Measurements from ENCODE around the gene LRP11.
A peak's percentile ranks its signal among the peaks of the same experiment; 100 is the strongest.
"Not testable (repeated sequence)": the region's sequence is repeated elsewhere in the genome, so short reads cannot be mapped to it uniquely, and the experiment has no call there.

The LRP11 gene

GRCh38 chr6:149863698-149864577 is at the start of gene LRP11:
Gene LRP11 (minus strand): TSS chr6:149864359. CDS start chr6:149864020, 339 bp downstream.
- DNase-seq: peak; percentile 86

GRCh38 chr6:149913540-149914240 is 49.5 kb upstream of the LRP11 start:
- DNase-seq: no peak

DNA sequence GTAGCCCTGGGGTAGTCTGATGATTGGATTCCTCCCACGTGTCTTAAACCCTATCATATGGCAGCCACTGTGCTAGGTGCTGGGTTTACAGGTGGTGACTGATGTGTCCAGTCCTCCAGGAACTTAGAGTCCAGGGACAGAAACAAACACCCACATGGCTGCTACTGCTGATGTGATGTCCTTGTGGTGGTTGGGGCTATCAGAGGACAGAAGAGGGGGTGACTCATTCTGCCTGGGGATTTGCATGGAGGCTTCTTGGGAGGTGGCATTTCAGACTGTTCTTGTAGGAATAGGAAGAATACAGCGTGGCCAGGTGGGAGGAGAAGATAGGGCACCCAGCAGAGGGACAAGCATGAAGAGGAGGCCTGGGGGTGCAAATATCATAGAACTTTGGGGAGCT is 48.9 kb upstream of the LRP11 start:
- no peak for DNase-seq

GRCh38 chr6:149912680-149913079 is 48.5 kb upstream of the LRP11 start:
- DNase-seq: not testable (repeated sequence)

DNA sequence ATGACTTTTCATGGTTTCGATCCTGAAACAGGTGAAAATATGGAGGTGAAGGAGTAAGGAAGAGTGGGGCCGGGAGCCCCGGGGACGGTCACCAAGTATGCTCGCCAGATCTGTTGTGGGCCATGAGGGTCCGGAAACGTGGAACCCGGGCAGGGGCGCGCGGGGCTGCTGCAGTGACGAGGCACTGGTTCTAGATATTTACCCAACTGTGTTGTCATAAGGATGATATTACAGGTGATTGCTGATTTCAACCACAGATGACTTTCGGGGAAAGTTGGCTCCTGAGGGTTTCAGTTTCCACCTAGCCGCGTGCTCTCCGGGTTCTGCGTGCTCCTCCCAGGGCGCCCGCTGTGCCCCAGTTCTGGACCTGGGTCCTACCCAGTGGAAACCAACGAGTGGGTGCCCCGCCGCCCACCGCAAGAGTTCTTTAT is 46.6 kb upstream of the LRP11 start:
- DNase-seq: no peak

DNA sequence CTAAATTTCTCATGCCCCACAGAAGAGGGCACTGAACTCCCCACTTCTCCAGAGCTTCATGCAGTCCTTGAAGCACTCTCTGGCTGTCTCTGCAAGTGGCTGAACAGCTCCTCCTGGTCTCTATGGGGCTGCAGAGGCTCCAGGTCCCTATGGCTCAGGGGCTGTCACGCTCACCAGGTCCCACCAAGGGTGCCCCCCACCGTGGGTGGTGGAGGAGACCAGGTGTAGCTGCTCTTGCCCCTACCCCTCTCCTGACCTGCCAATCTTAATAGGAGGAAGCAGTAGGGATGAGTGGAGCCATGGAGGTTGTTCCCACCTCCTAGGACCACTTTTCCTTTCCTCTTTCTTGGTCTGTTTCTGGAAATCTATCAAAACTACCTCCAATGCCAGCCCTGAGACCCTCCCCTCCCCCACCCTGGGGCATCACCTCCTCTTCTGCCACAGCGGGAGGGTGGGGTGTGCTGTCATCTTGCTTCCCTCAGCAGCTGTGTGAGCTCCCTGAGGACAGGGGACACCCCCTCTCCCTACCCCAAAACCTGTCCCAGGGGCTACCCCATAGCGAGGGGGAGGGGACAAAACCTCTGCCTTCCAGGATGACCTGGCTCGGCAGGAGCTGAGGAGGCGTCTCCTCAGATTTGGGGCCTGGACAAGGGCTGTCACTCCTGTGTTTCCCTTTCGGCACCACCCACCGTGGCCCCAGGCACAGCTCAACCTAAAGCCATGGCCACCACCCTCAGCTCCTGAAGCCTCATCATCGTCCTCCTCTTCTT is 45.7 kb upstream of the LRP11 start:
- no peak for DNase-seq

DNA sequence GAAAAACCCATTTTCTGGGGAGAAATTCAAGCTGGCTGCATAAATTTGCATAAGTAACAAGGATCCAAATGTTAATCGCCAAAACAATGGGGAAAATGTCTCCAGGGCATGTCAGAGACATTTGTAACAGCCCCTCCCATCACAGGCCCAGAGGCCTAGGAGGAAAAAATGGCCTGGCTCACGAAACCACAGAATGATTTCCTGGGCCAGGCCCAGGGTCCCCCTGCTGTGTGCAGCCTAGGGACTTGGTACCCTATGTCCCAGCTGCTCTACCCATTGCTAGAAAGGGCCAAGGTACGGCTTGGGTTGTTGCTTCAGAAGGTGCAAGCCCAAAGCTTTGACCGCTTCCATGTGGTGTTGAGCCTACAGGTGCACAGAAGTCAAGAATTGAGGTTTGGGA is 44.3 kb upstream of the LRP11 start:
- DNase-seq: not testable (repeated sequence)

- no peak for DNase-seq
Observed at GRCh38 chr6:149907317-149907716, 43.2 kb upstream of the LRP11 start.

DNA sequence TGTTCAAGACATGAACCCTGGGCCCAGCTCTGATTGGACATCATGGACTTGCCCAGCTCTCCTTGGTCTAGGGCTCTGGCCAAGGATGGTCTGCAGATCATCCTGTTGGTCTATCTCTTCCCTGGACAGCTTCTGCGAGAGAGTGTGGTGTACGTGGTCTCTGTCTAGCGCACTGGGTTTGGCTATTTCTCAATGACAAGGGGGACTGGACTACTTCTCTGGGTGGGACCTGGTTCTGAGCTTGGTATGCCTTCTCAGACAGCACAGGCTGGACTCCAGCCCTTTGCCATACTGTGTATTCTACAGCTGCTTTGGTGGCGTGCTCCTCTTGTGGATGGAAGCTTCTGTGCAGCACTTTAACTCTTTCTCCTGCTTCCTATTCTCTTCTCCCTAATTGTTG is 42.2 kb upstream of the LRP11 start:
- DNase-seq: no peak

DNA sequence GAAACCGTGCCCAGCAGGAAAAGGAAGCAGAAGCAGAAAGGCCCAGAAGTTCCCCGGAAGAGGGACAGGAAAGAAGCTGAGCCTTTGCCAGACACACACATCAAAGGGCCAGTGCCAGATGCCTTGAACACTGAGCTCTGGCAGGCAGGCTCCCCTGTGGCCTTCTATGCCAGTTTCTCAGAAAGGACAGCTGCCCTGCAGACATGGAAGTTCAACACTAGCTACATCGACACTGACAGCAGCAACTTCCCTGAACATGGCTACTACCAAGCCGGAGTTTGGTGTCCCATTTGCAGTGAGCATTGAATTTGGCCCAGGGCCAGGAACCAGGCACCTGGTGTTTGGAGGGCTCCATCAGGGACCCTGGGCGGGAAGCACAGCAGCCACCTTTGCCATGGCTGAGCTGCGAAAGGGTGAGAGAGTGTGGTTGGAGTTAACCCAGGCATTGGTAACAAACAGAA is 41.8 kb upstream of the LRP11 start:
- no peak for DNase-seq

DNA sequence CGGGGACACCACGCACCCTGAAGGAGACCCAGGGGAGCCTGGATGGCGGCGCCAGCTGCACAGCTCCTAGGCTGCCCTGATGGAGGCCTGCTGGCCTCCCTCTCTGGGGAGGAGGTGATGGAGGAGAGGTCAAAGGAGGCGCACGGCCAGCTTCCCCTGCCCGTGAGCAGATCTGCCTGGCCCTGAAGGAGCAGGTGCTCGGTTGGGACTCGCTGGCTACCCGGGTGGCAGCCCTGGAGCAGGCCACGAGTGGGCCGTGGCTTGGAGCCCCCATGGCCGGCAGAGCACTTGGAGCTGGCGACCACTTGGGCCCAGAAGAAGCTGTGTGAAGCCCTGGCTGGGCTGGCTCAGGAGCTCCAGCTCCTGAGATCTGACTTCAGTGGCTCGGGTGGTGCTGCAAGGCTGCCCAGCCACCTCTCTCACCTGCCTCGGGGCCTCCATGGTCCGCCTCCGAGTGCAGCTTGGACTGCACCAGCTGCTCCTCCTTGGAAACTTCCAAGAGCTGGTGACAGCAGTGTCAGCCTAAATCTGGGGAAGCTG is 41.3 kb upstream of the LRP11 start:
- DNase-seq: no peak

- no peak for DNase-seq
Observed at GRCh38 chr6:149904661-149905370, 40.7 kb upstream of the LRP11 start.

- DNase-seq: no peak
Observed at GRCh38 chr6:149903938-149904611, 39.9 kb upstream of the LRP11 start.

GRCh38 chr6:149901444-149902140 is 37.4 kb upstream of the LRP11 start:
- DNase-seq: no peak

DNA sequence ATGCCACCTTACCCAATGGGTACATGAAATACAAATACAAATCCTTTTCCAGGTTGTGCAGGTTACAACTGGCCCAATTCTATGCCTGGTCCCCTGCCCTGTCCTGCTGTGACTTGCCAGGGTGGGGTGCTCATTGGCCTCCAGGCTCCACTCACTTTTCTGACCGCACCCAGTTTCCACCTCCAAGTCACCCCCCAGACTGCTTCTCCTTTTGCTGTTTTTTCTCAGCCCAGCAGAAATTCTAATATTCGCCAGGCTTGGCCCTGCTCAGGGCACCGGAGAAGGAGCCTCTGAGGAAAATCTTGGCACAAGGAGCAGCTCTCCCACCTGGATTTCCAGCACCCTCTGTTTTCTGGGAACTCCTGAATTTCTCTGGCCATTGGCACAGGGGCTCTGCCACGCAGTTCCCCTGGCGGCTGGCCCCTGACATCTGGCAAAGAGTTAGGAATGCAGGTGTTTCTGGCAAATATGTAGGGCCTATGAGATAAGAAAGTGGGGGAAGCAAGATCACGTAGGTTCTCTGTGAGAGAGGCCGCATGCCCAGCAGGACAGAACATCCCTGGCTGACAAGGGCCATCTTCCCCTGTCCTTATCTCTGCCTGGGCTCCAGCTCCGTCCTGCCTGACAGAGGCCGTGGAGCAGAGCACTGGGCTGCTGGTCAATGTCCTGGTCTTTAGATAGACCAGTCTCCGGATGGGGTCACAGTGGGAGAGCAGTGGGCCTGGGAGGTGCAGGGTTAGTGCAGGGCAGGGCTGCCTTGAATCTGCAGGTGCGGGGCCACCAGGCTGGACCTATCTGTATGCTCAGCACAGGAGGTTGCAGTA is 36.7 kb upstream of the LRP11 start:
- DNase-seq: no peak

DNA sequence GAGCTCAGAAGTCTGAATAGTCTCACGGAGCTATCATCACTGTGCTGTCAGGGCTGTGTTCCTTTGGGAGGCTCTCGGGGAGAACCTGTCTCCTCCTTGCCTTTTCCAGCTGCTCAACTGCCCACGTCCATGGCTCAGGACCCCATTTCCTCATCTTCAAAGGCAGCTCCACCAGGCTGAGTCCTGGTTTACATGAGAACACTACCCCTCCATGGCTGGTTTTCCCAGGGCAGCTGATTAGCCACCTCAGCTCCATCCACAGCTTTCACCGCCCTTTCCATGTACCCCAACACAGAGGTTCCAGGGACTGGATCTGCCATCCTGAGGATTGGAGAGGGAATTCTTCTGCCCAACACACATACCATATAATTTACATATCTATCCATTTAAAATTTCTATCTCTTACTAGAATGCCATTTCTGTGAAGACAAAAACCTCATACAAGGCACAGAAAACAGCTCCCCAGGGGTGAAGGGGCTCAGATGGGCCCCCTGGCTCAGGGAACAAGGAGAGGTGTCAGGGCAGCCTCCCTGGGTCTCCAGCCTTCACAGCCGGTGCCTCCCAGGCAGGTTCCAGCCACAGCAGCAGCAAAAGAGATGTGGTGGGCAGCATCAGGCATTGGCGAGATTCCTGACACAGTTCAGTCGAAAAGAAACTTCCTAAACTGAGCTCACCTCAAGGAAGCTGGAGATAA is 35.9 kb upstream of the LRP11 start:
- DNase-seq: no peak

DNA sequence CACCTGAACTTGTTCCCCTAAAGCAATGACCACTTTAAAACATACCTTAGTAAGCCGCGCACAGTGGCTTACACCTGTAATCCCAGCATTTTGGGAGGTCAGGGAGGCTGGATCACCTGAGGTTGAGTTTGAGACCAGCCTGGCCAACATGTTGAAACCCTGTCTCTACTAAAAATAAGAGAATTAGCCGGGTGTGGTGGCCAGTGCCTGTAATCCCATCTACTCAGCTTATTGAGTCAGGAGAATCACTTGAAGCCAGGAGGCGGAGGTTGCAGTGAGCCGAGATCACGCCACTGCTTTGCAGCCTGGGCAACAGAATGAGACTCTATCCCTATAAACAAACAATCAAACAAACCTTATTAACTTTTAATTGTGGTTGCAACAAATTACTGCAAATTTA is 35.3 kb upstream of the LRP11 start:
- no peak for DNase-seq

DNA sequence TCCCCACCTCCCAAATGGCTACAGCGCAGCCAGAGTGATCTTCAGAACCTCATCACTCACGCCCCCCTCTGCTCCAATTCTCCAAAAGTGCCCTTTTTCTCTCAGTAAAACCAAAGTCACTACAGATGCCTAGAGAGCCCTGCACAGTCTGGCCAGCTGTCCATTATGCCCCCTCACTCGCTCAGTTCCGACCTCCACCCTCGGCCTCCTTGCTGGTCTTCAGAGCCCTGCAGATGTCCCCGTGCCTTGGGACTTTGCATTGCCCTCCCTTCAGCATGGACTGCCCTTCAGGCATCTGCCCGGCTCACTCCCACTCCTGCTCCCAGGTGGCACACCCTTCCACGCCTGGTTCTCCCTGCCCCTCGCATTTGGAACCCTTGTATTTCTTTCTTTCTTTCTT is 34.8 kb upstream of the LRP11 start:
- DNase-seq: no peak
